K562 (cell line): ENCODE measurements around the gene TCEANC. TPM values are rescaled to one million over a fixed set of nuclear protein-coding genes. Genes with fewer than 3 reads are reported as not detected.

ENCODE experiments used
- ATAC-seq: fragments of 200-7000 bp; cut with Tn5 transposase; 3 replicates; pipeline ENCODE4 v1.9.1; 2020; ENCODE audit warnings: moderate library complexity
- BruUV-seq: library from RNA; stranded (reverse); fragments of 400-500 nt; replicated peaks from 2 replicates; lab custom pipeline; 2021; lab: Mats Ljungman, UMichigan
- CTCF ChIA-PET: fragments of 300-600 bp; formaldehyde crosslinking; extraction: SDS; loops from one replicate; lab custom pipeline; 2021; ENCODE audit warnings: low intra/inter-chr PET ratio; lab: Yijun Ruan, JAX
- POLR2A ChIA-PET: fragments of 300-600, 350-650 bp; sonication (Branson Sonifier 250); formaldehyde crosslinking; extraction: SDS; loops from one replicate; lab custom pipeline; 2021; ENCODE audit warnings: antibody characterized with exemption, inconsistent platforms; lab: Yijun Ruan, JAX
- DNase-seq, 4 experiments: peaks; one replicate each; pipeline versions ENCODE4 v3.0.0 to v3.0.0-alpha.2; 2011 to 2018; ENCODE audit warnings: low spot score in 3 of 4, mixed read lengths in 3 of 4; ENCODE audit errors: extremely low read depth in 1 of 4
- FAIRE-seq: peaks from 2 replicates; lab custom pipeline; 2011; peaks lifted over from hg19 to GRCh38; lab: Jason Lieb, UNC
- H2AFZ ChIP-seq: 2 replicates; pipeline ENCODE4 v1.6.0; 2011; ENCODE audit warnings: low read depth, low read length, control low read depth, inconsistent platforms
- H3K27ac ChIP-seq: fragments of 200-600 bp; 3 replicates; pipeline ENCODE4 v1.8.0; 2011; ENCODE audit warnings: low read depth, mild to moderate bottlenecking, control low read depth, inconsistent platforms, low read length, moderate library complexity, mixed read lengths; ENCODE audit errors: extremely low read depth
- H3K27me3 ChIP-seq, 2 experiments: fragments of 300-600 bp in 1 of 2; 2 replicates in 1 of 2; 3 replicates in 1 of 2; pipeline versions ENCODE4 v1.6.0 to v1.8.0; 2011; ENCODE audit warnings: inconsistent platforms in 2 of 2, low read length in 2 of 2, mild to moderate bottlenecking in 1 of 2, mixed read lengths in 1 of 2, moderate library complexity in 1 of 2; ENCODE audit not compliant: control insufficient read depth in 2 of 2, insufficient read depth in 2 of 2
- H3K36me3 ChIP-seq: fragments of 300-600 bp; 3 replicates; pipeline ENCODE4 v1.8.0; 2011; ENCODE audit warnings: mild to moderate bottlenecking, low read length, inconsistent platforms; ENCODE audit not compliant: control insufficient read depth, insufficient read depth
- H3K4me1 ChIP-seq, 2 experiments: fragments of 200-600 bp in 1 of 2; replicated peaks in 1 of 2; 2 replicates in 1 of 2; 3 replicates in 1 of 2; pipeline versions ENCODE4 v1.5.1 to v1.8.0; 2011; ENCODE audit warnings: inconsistent platforms in 2 of 2, low read length in 2 of 2, mild to moderate bottlenecking in 1 of 2, mixed read lengths in 1 of 2, moderate library complexity in 1 of 2; ENCODE audit not compliant: control insufficient read depth in 2 of 2, insufficient read depth in 2 of 2
- H3K4me2 ChIP-seq: 2 replicates; pipeline ENCODE4 v1.6.1; 2011; ENCODE audit warnings: low read length, control low read depth, inconsistent platforms, mixed read lengths; ENCODE audit not compliant: insufficient read depth
- H3K4me3 ChIP-seq: fragments of 200-600 bp; sonication (generic), shearing (Covaris generic); 2 replicates; pipeline ENCODE4 v1.5.1; 2016; ENCODE audit warnings: control low read depth, inconsistent platforms
- H3K79me2 ChIP-seq: fragments of 200-600 bp; 3 replicates; pipeline ENCODE4 v1.8.0; 2011; ENCODE audit warnings: low read length, inconsistent platforms; ENCODE audit not compliant: control insufficient read depth, insufficient read depth
- H3K9ac ChIP-seq, 2 experiments: 2 replicates each; pipeline versions ENCODE4 v1.6.0 to v1.6.1; 2011; ENCODE audit warnings: low read depth in 2 of 2, low read length in 2 of 2, control low read depth in 1 of 2, inconsistent platforms in 1 of 2, mild to moderate bottlenecking in 1 of 2, mixed read lengths in 1 of 2; ENCODE audit not compliant: insufficient read depth in 1 of 2
- H3K9me1 ChIP-seq: one replicate; pipeline ENCODE4 v1.6.0; 2011; ENCODE audit warnings: inconsistent platforms, mild to moderate bottlenecking, low read length, moderate library complexity; ENCODE audit not compliant: control insufficient read depth, insufficient read depth
- H3K9me3 ChIP-seq: replicated peaks from 2 replicates; pipeline ENCODE4 v1.5.1; 2011; ENCODE audit warnings: low read depth, low read length, inconsistent platforms; ENCODE audit not compliant: control insufficient read depth, insufficient read depth
- H4K20me1 ChIP-seq: replicated peaks from 2 replicates; pipeline ENCODE4 v1.6.1; 2011; ENCODE audit warnings: low read length, inconsistent platforms, mixed read lengths; ENCODE audit not compliant: control insufficient read depth, insufficient read depth
- ARID2 ChIP-seq: fragments of 450-650 bp; IDR thresholded peaks from 2 replicates; pipeline ENCODE4 v1.6.1; 2017; ENCODE audit warnings: antibody characterized with exemption, mild to moderate bottlenecking
- ATF3 ChIP-seq, 2 experiments: fragments of 450-650 bp in 1 of 2; sonication (generic) in 1 of 2; formaldehyde crosslinking in 1 of 2; IDR thresholded peaks in 1 of 2; conservative IDR thresholded peaks in 1 of 2; 2 replicates each; pipeline versions ENCODE4 v1.6.1 to v1.8.1; 2016 to 2023; ENCODE audit warnings: mild to moderate bottlenecking in 2 of 2, moderate library complexity in 2 of 2, inconsistent platforms in 1 of 2, missing genetic modification reagents in 1 of 2
- BRD9 ChIP-seq: fragments of 450-650 bp; IDR thresholded peaks from 2 replicates; pipeline ENCODE4 v1.6.1; 2018; ENCODE audit warnings: low read depth; ENCODE audit not compliant: partially characterized antibody
- CEBPG ChIP-seq, 3 experiments: fragments of 200-800 bp in 1 of 3; sonication (Bioruptor generic) in 1 of 3; sonication (generic) in 1 of 3; formaldehyde crosslinking in 1 of 3; IDR thresholded peaks in 2 of 3; conservative IDR thresholded peaks in 1 of 3; 2 replicates each; pipeline versions ENCODE4 v1.6.1 to v1.8.0; 2016 to 2022; ENCODE audit warnings: missing compliant biosample characterization in 2 of 3, missing genetic modification characterization in 2 of 3, mild to moderate bottlenecking in 1 of 3, missing genetic modification reagents in 1 of 3
- CREM ChIP-seq: IDR thresholded peaks from 2 replicates; pipeline ENCODE4 v1.6.1; 2014; ENCODE audit warnings: antibody characterized with exemption, low read depth
- DEAF1 ChIP-seq: fragments of 450-650 bp; formaldehyde crosslinking; IDR thresholded peaks from 2 replicates; pipeline ENCODE4 v1.4.0; 2020; ENCODE audit warnings: mild to moderate bottlenecking, moderate library complexity
- NCOR1 ChIP-seq: fragments of 450-650 bp; IDR thresholded peaks from 2 replicates; pipeline ENCODE4 v1.6.1; 2016; ENCODE audit warnings: mild to moderate bottlenecking, moderate library complexity
- NR4A1 ChIP-seq, 2 experiments: fragments of 250-450 bp in 1 of 2; fragments of 450-650 bp in 1 of 2; sonication (Bioruptor Pico) in 1 of 2; IDR thresholded peaks; 2 replicates each; pipeline versions ENCODE4 v1.4.0 to v1.6.1; 2016 to 2020; ENCODE audit warnings: mild to moderate bottlenecking in 2 of 2, missing compliant biosample characterization in 1 of 2, missing genetic modification characterization in 1 of 2, moderate library complexity in 1 of 2
- ZNF124 ChIP-seq: sonication (generic); formaldehyde crosslinking; IDR thresholded peaks from 2 replicates; pipeline ENCODE4 v1.8.1; 2022; ENCODE audit warnings: missing genetic modification reagents
- ZNF431 ChIP-seq: sonication (generic); formaldehyde crosslinking; IDR thresholded peaks from 2 replicates; pipeline ENCODE4 v1.8.0; 2022; ENCODE audit warnings: mild to moderate bottlenecking, missing genetic modification reagents
- ZNF766 ChIP-seq: fragments of 200-800 bp; sonication (Bioruptor generic); conservative IDR thresholded peaks from 2 replicates; pipeline ENCODE4 v1.6.1; 2016; ENCODE audit warnings: missing genetic modification characterization, missing compliant biosample characterization
- WGBS: fragments of 100-300 bp; shearing (Covaris generic); methylation state at CpG from one replicate; pipeline ENCODE4 v1.1.6; 2016; ENCODE audit warnings: low coverage, mixed read lengths; ENCODE audit not compliant: insufficient coverage; ENCODE audit errors: missing lambda C conversion rate; 5-methylcytosine and 5-hydroxymethylcytosine counted together
- in situ Hi-C: fragments of 300-500 bp; cut with MboI; formaldehyde crosslinking; loops from 4 replicates; pipeline ENCODE4 v1.15.0; 2018; ENCODE audit warnings: inconsistent platforms, mixed read lengths
- intact Hi-C: fragments of 100-400 bp; cut with micrococcal nuclease; formaldehyde crosslinking; loops from 2 replicates; pipeline ENCODE4 v1.14.2; 2022
- polyA plus RNA-seq, 8 experiments: library from polyadenylated mRNA; depleted of rRNA in 4 of 8; stranded (reverse) in 5 of 8; unstranded in 3 of 8; fragments of >200 nt; fragmentation: Nextera tagmentation in 2 of 8; fragmentation: Illumina TruSeq in 1 of 8; extraction: Ambion mirVana in 2 of 8; extraction: Trizol in 1 of 8; gene quantifications; 2 replicates each; pipeline versions ENCODE4 v1.2.1 to v1.2.3, GENCODE V29; 2011 to 2014; ENCODE audit warnings: inconsistent platforms in 1 of 8, missing spikeins in 1 of 8
- total RNA-seq, 7 experiments: library from RNA; depleted of rRNA in 6 of 7; stranded (reverse); fragments of >200 nt in 6 of 7; fragmentation: Illumina TruSeq in 2 of 7; extraction: Trizol in 2 of 7; gene quantifications; 2 replicates each; pipeline versions ENCODE4 v1.2.1 to v1.2.3, GENCODE V29; 2011 to 2021; ENCODE audit warnings: low replicate concordance in 1 of 7
- TF ChIP-seq, protein P1 (sequence below): fragments of 450-650 bp; IDR thresholded peaks from 2 replicates; pipeline ENCODE4 v1.6.1; 2017; ENCODE audit warnings: antibody characterized with exemption, mild to moderate bottlenecking

The TCEANC gene
- total and polyA plus RNA-seq, 9 of the 15 experiments (the other 6 are each of a cell fraction or from before 2014, with no cell fraction given): 1.2 to 2.8 (median 2.0) TPM

DNA sequence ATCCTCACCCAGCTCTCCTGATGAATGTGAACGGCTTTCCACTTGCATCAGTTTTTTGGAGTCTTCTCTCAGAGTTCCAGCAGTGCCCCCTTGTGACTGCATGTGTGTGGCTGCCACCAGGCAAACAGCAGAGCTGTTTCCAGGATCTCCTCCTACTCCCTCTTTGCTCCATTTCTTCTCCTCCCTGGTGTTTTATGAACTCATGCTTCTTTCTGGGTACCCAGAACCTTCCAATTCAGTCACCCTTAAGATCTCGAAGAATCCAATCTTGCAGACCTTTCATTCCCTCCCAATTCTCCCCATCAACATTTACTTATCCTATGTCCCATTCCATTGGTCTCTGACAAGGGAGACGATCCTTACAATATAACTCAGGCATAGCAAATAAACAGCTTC lies 6.8 kb upstream of the TCEANC start:
- ChIA-PET POLR2A (interaction anchor here (0.6 to 1.1 kb wide), 3 partner anchors 45 to 853 kb away, joined by 3 read pairs; no protein-coding TSS in a partner anchor), CTCF (interaction anchor here (1.7 kb wide), 1 partner anchor 140 kb away, joined by 10 read pairs; no protein-coding TSS in a partner anchor)
- no TSS peak for BruUV-seq
- DNase-seq: peak; percentile 22 to 83 (median 34)
- in situ Hi-C loops: no loop called here
- H3K79me2 ChIP-seq: no peaks in the 10 kb centered on the region
- WGBS: 33% methylated on average over 3 of the region's 3 CpGs
- no peaks in the 10 kb centered on the region for H3K9me1 ChIP-seq
- H3K36me3 ChIP-seq: no peaks in the 10 kb centered on the region
- H3K27ac ChIP-seq: peak overlapping the region; percentile 100; the same call in 2 of the 3 replicates
- FAIRE-seq: peak; percentile 70
- H3K9me3 ChIP-seq: peaks cover 9% of the 10 kb centered on the region
- peak overlapping the region in 1 of 2 experiments; percentile 26; a peak in 1 of 4 replicates for H3K9ac ChIP-seq
- no peak overlapping the region for H3K4me3 ChIP-seq
- no peaks in the 10 kb centered on the region for H3K27me3 ChIP-seq
- H4K20me1 ChIP-seq: no peaks in the 10 kb centered on the region
- peak; percentile 82 for ATAC-seq
- H3K4me1 ChIP-seq: peaks cover 13 to 49% of the 10 kb centered on the region in 2 experiments; a peak in 4 of 5 replicates
- H2AFZ ChIP-seq: peak overlapping the region; percentile 89
- intact Hi-C loops: loop anchor here (1.0 to 10.0 kb wide), 4 partner anchors 74 to 854 kb away; partner anchors contain the start of gene PRPS2
- 0 out of 2 replicates have a peak overlapping the region, but pooled peaks have one; percentile 7 for H3K4me2 ChIP-seq
- TF ChIP-seq ZNF124 (CRISPR knock-in tag) (no peak), CREM (no peak), CEBPG (CRISPR knock-in tag; IDR thresholded peaks at IDR 0.05) (peak; percentile 60; the same call in 1 of the 2 replicates), CEBPG (tag; conservative IDR thresholded peaks at IDR 0.05 in 1 of 2, IDR thresholded peaks at IDR 0.05 in 1 of 2) (peak in 1 of 2 experiments; percentile 57; a peak in 2 of 4 replicates), ZNF766 (0 out of 2 replicates have a peak, but pooled peaks have one; percentile 54), ATF3 (IDR thresholded peaks at IDR 0.05) (0 out of 2 replicates have a peak, but pooled peaks have one; percentile 14), ATF3 (CRISPR knock-in tag; conservative IDR thresholded peaks at IDR 0.05) (no peak), DEAF1 (CRISPR knock-in tag) (0 out of 2 replicates have a peak, but pooled peaks have one; percentile 43), NCOR1 (0 out of 2 replicates have a peak, but pooled peaks have one; percentile 16), ARID2 (peak; percentile 46; the same call in 1 of the 2 replicates), NR4A1 (CRISPR knock-in tag; IDR thresholded peaks at IDR 0.05) (no peak), NR4A1 (tag; IDR thresholded peaks at IDR 0.05) (no peak), BRD9 (peak; percentile 62), ZNF431 (CRISPR knock-in tag) (no peak)
- TF ChIP-seq, protein P1, sequence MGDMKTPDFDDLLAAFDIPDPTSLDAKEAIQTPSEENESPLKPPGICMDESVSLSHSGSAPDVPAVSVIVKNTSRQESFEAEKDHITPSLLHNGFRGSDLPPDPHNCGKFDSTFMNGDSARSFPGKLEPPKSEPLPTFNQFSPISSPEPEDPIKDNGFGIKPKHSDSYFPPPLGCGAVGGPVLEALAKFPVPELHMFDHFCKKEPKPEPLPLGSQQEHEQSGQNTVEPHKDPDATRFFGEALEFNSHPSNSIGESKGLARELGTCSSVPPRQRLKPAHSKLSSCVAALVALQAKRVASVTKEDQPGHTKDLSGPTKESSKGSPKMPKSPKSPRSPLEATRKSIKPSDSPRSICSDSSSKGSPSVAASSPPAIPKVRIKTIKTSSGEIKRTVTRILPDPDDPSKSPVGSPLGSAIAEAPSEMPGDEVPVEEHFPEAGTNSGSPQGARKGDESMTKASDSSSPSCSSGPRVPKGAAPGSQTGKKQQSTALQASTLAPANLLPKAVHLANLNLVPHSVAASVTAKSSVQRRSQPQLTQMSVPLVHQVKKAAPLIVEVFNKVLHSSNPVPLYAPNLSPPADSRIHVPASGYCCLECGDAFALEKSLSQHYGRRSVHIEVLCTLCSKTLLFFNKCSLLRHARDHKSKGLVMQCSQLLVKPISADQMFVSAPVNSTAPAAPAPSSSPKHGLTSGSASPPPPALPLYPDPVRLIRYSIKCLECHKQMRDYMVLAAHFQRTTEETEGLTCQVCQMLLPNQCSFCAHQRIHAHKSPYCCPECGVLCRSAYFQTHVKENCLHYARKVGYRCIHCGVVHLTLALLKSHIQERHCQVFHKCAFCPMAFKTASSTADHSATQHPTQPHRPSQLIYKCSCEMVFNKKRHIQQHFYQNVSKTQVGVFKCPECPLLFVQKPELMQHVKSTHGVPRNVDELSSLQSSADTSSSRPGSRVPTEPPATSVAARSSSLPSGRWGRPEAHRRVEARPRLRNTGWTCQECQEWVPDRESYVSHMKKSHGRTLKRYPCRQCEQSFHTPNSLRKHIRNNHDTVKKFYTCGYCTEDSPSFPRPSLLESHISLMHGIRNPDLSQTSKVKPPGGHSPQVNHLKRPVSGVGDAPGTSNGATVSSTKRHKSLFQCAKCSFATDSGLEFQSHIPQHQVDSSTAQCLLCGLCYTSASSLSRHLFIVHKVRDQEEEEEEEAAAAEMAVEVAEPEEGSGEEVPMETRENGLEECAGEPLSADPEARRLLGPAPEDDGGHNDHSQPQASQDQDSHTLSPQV: peak; percentile 40; the same call in 1 of the 2 replicates
